Medulla oblongata (tissue), 1 donor: ENCODE data around the gene TMEM141.
"Not testable (repeated sequence)": the region's sequence is repeated elsewhere in the genome, so short reads cannot be mapped to it uniquely, and the experiment has no call there.

Experiments used
- DNase-seq: peaks from one replicate; pipeline ENCODE4 v3.0.0-alpha.2; 2015; ENCODE audit errors: extremely low spot score

Gene TMEM141

GRCh38 chr9:136833381-136834048 lies 42.4 kb downstream of the TMEM141 start:
- not testable (repeated sequence) for DNase-seq

- no peak for DNase-seq
Observed at GRCh38 chr9:136835162-136835931, 44.2 kb downstream of the TMEM141 start.

- DNase-seq = no peak
Observed at GRCh38 chr9:136835932-136836904, 45.1 kb downstream of the TMEM141 start.

- DNase-seq = no peak
Observed at GRCh38 chr9:136837146-136837855, 46.2 kb downstream of the TMEM141 start.

GRCh38 chr9:136837856-136838277 lies 46.7 kb downstream of the TMEM141 start:
- DNase-seq = not testable (repeated sequence)

GRCh38 chr9:136838314-136839228 lies 47.4 kb downstream of the TMEM141 start:
- DNase-seq = no peak

GRCh38 chr9:136839229-136840139 lies 48.3 kb downstream of the TMEM141 start:
- no peak for DNase-seq

GRCh38 chr9:136840140-136840876 lies 49.2 kb downstream of the TMEM141 start:
- no peak for DNase-seq

- peak; percentile 90 for DNase-seq
Observed at GRCh38 chr9:136840877-136841645, 49.9 kb downstream of the TMEM141 start.

- DNase-seq = peak; percentile 9
Observed at GRCh38 chr9:136841646-136842379, 50.7 kb downstream of the TMEM141 start.

- peak; percentile 83 for DNase-seq
Observed at GRCh38 chr9:136842380-136842948, 51.3 kb downstream of the TMEM141 start, which contains the start of gene AJM1. TSS of gene AJM1 (plus strand) at chr9:136842478. CDS start at chr9:136844415, 1,937 bp downstream.
